Tibial nerve (tissue), 4 donors: ENCODE measurements around the gene FCN1. TPM values are rescaled to one million over a fixed set of nuclear protein-coding genes. Genes with fewer than 3 reads are reported as not detected.

Source experiments
- DNase-seq, 2 donors: peaks; one replicate each; pipeline ENCODE4 v3.0.0-alpha.2; 2019; ENCODE audit warnings: low spot score in 2 of 2
- H3K27ac ChIP-seq, 4 donors: fragments of 200-600 bp; sonication (generic) in 3 of 4; one replicate each; pipeline ENCODE4 v1.5.1; 2017 to 2019; ENCODE audit warnings: mild to moderate bottlenecking in 1 of 4
- H3K27me3 ChIP-seq, 2 donors: fragments of 200-600 bp; sonication (generic) in 1 of 2; one replicate each; pipeline versions ENCODE4 v1.5.1 to v1.6.0; 2017 to 2019
- H3K36me3 ChIP-seq, 3 donors: fragments of 200-600 bp; sonication (generic); one replicate each; pipeline ENCODE4 v1.5.1; 2018 to 2019
- H3K4me1 ChIP-seq, 4 donors: fragments of 200-600 bp; sonication (generic) in 3 of 4; one replicate each; pipeline ENCODE4 v1.5.1; 2017 to 2019
- H3K4me3 ChIP-seq, 4 donors: fragments of 200-600 bp; sonication (generic) in 3 of 4; one replicate each; pipeline ENCODE4 v1.5.1; 2017 to 2019; ENCODE audit warnings: mild to moderate bottlenecking in 1 of 4, moderate library complexity in 1 of 4
- H3K9me3 ChIP-seq, 4 donors: fragments of 200-600 bp; sonication (generic) in 3 of 4; one replicate each; pipeline ENCODE4 v1.5.1; 2017 to 2019
- CTCF ChIP-seq, 5 experiments: fragments of 200-600 bp in 3 of 5; fragments of 450-650 bp in 2 of 5; sonication (generic) in 3 of 5; IDR thresholded peaks; one replicate each; pipeline ENCODE4 v1.5.1; 2016 to 2019; ENCODE audit warnings: antibody characterized with exemption in 5 of 5, mild to moderate bottlenecking in 3 of 5, moderate library complexity in 2 of 5
- EP300 ChIP-seq, 2 donors: sonication (generic); formaldehyde crosslinking; IDR thresholded peaks; one replicate each; pipeline ENCODE4 v1.6.1; 2017; ENCODE audit warnings: antibody characterized with exemption in 2 of 2, mild to moderate bottlenecking in 1 of 2
- POLR2A ChIP-seq, 2 donors: fragments of 450-650 bp; IDR thresholded peaks; one replicate each; pipeline ENCODE4 v1.6.1; 2017; ENCODE audit warnings: antibody characterized with exemption in 2 of 2, mild to moderate bottlenecking in 2 of 2, moderate library complexity in 2 of 2
- WGBS, 2 donors: methylation state at CpG; one replicate each; pipeline ENCODE4 v1.1.5; 2018; 5-methylcytosine and 5-hydroxymethylcytosine counted together
- total RNA-seq, 4 donors: library from RNA; depleted of rRNA; stranded (reverse); fragments of >200 nt; gene quantifications; one replicate each; pipeline ENCODE4 v1.1.0, GENCODE V29; 2016

Gene FCN1
- total RNA-seq, 4 donors from 2014 or later, result under 0.01 to 2.9 (median 0.96) TPM

DNA sequence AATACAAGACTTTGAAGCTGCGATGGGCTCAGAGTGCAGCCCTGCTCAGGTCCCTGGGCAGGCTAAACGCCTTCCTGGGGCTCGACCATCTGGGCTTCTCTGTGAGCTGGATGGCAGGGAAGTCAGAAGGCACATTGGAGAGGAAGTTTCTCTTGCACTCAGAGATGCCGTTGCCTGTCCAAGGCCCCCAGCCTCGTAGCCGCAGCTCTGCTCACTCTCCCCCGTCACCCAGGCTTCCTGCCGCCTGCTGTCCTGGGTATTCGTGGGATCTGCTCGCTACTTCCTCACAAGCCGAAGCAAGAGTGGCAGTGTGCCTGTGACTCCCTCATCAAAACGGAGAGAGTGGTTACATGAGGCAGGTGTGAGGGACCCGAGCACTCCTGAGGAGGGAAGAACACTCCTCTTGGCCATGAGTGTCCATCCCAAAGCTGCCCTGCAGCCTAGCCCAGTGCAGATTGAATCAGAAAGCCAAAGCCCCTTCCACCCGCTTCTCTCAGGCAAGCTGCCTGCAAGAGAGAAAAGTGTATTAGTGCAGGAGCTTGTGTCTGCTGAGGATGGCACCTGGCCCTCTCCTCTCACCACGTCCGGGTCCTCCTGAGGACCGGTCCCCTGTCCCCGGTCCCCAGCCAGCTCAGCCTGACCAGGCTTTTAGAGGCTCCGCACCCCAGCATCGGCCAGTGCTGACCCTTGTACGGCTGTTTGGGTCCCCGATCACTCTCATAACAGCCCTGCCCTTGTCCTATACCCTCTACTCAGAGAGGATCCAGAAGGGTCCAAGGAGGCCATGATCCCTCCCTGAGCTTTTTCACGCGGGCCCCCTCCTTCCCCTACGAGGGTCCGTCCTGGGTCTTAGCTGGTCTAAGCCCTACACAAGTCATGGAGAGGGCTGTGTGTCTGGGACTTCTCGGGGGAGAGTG is 29.8 kb downstream of the FCN1 start:
- Histone ChIP-seq H3K4me3 (no peak overlapping the region), H3K27me3 (peaks cover 0 to 9% of the 10 kb centered on the region in 2 donors), H3K27ac (no peak overlapping the region), H3K9me3 (no peaks in the 10 kb centered on the region), H3K4me1 (no peaks in the 10 kb centered on the region), H3K36me3 (no peaks in the 10 kb centered on the region)
- 66 to 73% methylated on average over 26 to 27 of the region's 27 CpGs for WGBS, 2 donors
- no peak for DNase-seq
- TF ChIP-seq CTCF (IDR thresholded peaks at IDR 0.05) (no peak), POLR2A (IDR thresholded peaks at IDR 0.05) (no peak), EP300 (IDR thresholded peaks at IDR 0.05) (no peak)

DNA sequence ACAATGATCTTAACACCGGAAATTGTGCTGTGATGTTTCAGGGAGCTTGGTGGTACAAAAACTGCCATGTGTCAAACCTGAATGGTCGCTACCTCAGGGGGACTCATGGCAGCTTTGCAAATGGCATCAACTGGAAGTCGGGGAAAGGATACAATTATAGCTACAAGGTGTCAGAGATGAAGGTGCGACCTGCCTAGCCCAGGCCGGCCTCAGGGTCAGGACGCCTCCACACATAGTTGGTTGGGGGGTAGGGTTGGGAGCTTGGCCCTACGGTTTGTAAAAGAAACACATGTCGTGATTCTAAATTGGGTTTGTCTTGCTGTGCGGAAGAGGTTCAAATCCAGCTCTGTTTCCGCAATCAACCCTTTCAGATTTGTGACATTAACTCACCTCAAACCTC is 30.5 kb downstream of the FCN1 start:
- DNase-seq, result no peak
- H3K4me3 ChIP-seq, result no peak overlapping the region
- no peaks in the 10 kb centered on the region for H3K4me1 ChIP-seq
- TF ChIP-seq CTCF (IDR thresholded peaks at IDR 0.05) (no peak), POLR2A (IDR thresholded peaks at IDR 0.05) (no peak), EP300 (IDR thresholded peaks at IDR 0.05) (no peak)
- no peaks in the 10 kb centered on the region for H3K9me3 ChIP-seq
- H3K27ac ChIP-seq, result no peak overlapping the region
- H3K27me3 ChIP-seq, result peaks cover 0 to 9% of the 10 kb centered on the region in 2 donors
- 87 to 90% methylated on average over 10 of the region's 10 CpGs for WGBS, 2 donors
- H3K36me3 ChIP-seq, result no peaks in the 10 kb centered on the region

DNA sequence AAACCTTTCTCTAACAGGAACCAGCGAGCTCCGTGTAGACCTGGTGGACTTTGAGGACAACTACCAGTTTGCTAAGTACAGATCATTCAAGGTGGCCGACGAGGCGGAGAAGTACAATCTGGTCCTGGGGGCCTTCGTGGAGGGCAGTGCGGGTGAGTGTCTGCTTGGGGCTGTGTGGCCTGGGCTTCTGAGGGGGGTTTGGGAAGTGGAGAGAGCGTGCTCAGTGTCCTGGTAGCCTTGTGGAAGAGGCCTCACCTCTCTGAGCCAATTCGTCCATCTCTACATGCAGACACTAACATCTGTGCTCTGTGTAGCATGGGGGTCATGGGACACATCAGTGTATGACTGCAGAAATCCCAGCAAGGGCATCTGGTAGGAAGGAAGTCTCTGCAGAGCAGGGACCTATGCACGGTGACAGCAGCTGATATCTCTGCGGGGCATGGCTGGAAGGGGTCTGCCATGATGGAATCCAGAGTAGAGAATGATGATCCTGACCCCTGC is 31.2 kb downstream of the FCN1 start:
- Histone ChIP-seq H3K9me3 (no peaks in the 10 kb centered on the region), H3K4me3 (no peak overlapping the region), H3K4me1 (no peaks in the 10 kb centered on the region), H3K27me3 (peaks cover 0 to 9% of the 10 kb centered on the region in 2 donors), H3K27ac (no peak overlapping the region), H3K36me3 (no peaks in the 10 kb centered on the region)
- TF ChIP-seq EP300 (IDR thresholded peaks at IDR 0.05) (no peak), POLR2A (IDR thresholded peaks at IDR 0.05) (no peak), CTCF (IDR thresholded peaks at IDR 0.05) (no peak)
- DNase-seq, result no peak
- 93% methylated on average over 11 of the region's 11 CpGs for WGBS, 2 donors

GRCh38 chr9:134885679-134886412 is 31.9 kb downstream of the FCN1 start:
- Histone ChIP-seq H3K27me3 (peaks cover 0 to 9% of the 10 kb centered on the region in 2 donors), H3K4me1 (no peaks in the 10 kb centered on the region), H3K4me3 (no peak overlapping the region), H3K9me3 (no peaks in the 10 kb centered on the region), H3K27ac (no peak overlapping the region), H3K36me3 (no peaks in the 10 kb centered on the region)
- TF ChIP-seq POLR2A (IDR thresholded peaks at IDR 0.05) (no peak), CTCF (IDR thresholded peaks at IDR 0.05) (no peak), EP300 (IDR thresholded peaks at IDR 0.05) (no peak)
- 77 to 86% methylated on average over 19 to 21 of the region's 24 CpGs for WGBS, 2 donors
- DNase-seq, result no peak
